HT-29 (cell line): Measurements from ENCODE around the gene DMKN. TPM values are rescaled to one million over a fixed set of nuclear protein-coding genes. Genes with fewer than 3 reads are reported as not detected.
A peak's percentile ranks its signal among the peaks of the same experiment; 100 is the strongest.

Source experiments
- DNase-seq: peaks from one replicate; pipeline ENCODE4 v3.0.0-alpha.2; 2015; ENCODE audit warnings: low spot score
- total RNA-seq: library from RNA; depleted of rRNA; stranded (reverse); fragments of >200 nt; shearing (Covaris generic); gene quantifications from 2 replicates; pipeline ENCODE4 v1.2.3, GENCODE V29; 2014; rRNA removed

DMKN gene, protein sequence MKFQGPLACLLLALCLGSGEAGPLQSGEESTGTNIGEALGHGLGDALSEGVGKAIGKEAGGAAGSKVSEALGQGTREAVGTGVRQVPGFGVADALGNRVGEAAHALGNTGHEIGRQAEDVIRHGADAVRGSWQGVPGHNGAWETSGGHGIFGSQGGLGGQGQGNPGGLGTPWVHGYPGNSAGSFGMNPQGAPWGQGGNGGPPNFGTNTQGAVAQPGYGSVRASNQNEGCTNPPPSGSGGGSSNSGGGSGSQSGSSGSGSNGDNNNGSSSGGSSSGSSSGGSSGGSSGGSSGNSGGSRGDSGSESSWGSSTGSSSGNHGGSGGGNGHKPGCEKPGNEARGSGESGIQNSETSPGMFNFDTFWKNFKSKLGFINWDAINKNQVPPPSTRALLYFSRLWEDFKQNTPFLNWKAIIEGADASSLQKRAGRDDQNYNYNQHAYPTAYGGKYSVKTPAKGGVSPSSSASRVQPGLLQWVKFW
- total RNA-seq: 7.0 and 8.6 TPM in 2 replicates

- no peak for DNase-seq
Observed at GRCh38 chr19:35513628-35514281, at the start of gene DMKN. TSS of gene DMKN (minus strand) at chr19:35513649. CDS start at chr19:35513475, 174 bp downstream.

DNA sequence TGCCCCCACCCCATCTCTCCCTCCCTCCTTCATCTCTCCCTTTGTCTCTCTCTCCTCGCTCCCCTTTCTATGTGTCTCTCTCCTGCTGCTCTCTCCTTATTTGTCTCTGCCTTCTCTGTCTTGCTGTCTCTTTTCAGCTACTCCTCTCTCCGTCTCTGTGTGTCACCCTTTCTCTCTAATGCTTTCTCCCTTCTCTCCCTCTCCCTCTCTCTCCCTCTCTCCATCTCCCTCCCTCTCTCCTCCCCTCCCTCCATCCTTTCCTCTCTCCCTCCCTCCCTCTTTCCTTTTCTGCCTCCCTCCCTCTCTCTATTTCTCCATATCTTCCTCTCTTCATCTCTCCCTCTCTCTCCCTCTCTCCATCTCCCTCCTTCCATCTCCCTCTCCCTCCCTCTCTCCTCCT is 49.3 kb upstream of the DMKN start:
- no peak for DNase-seq

DNA sequence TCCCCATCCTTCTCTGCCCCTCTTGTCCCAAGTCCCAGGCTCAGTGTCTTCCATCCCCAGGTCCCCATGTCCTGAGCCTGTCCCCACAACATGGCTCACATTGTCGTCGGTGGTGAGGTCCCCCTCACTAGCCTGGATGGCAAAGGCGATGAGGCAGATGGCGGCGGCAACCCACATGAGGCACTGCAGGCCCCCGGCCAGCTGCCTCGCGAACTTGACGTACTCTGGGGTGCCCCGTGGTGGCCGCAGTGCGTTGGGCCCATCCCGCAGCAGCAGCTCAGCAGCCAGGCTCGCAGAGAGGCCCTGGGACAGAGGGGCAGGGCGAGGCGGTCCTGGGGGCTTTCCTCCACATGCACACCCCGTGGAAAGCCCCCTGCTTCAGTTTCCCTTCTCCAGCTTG is 48.9 kb upstream of the DMKN start:
- DNase-seq: no peak

DNA sequence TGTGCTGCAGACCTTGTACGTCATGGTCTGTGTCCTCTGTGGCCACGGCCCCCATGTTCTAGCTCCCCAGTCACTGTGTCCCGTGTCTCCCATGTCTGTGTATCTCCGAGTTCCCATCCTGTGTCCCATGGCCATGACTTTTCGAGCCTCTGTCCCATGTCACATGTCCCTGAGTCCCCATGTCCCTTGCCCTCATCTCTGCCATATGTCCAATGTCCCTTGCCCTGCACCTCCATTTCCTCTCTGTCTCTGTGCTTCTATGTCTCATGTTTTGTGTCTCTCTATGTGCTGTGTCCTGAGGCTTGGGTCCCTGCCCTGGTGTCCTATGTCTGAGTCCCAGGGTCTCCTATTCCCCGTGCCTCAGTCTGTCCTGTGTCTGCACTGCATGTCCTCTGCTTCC is 48.0 kb upstream of the DMKN start:
- DNase-seq: no peak

- no peak for DNase-seq
Observed at GRCh38 chr19:35560677-35561076, 47.2 kb upstream of the DMKN start.

DNA sequence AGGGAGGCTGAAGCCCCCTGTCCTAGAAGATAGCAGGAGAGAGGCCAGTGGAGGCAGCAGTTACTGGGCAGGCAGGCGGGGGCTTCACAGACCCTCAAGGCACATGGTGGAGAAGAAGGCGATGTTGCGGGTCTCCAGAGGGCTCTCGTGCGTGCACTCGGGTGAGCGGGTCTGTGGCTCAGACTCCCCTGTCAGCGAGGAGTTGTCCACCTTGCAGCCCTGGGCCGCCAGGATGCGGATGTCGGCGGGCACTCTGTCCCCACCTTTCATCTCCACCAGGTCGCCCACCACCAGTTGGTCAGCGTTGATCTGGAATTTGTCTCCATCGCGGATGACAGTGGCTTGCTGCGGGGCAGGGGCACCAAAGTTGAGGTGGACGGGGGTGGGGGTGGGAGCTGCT is 46.8 kb upstream of the DMKN start:
- DNase-seq: no peak

- DNase-seq: no peak
Observed at GRCh38 chr19:35559781-35560180, 46.3 kb upstream of the DMKN start.

DNA sequence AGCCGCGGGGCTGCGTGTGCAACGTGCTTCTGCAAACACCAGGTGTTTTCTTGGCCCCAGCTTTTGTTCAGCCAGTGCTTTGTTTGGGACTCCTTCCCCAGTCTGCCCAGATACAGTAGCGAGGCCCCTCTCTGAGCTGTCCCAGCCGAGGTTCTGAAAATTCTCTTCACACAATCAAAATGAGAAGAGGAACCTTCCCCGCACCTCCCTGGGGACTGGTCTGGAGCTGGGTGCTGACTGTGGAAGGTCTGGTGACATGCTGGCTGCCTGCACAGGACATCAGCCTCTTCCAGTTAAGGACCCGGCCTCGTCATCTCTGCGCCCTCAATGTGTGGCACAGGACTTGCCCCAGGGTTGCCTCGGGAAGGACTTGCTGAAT is 45.8 kb upstream of the DMKN start:
- DNase-seq: no peak

DNA sequence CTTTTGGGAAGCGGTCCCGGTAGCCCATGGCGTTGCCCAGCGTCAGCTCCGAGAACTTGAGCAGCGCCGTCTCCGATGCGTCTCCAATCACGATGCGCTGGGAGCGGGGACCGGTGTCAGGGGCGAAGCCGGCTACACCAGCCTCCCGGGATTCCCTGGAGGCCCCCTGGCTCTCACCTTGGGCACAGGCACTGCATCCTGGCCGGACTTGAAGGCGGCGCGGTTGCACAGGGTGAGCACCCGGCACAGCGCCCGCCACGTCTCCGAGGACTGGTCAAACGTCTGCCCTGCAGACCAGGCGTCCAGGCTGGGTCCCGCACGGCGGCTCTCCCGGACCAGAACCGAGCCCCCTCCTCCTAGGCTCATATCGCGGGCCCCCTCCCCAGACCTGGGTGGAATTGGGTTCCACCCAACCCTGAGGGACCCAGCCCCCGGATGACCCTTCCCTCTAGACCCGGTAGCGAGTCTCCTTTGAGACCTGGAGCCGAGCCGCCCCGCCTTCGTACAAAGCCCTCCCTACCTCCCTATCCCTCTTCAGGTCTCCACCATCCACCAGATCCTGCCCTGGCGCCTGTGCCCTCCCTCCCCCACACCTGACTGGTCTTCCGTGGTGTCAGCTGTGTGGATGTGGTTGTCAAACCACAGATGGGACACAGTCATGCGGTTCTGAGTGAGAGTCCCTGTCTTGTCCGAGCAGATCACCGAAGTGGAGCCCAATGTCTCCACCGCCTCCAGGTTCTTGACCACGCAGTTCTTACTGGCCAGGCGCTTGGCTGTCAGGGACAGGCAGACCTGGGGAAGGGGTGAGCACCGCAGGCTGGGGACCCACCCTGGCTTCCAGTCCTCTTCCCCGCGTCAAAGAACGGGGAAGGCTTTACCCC is 45.2 kb upstream of the DMKN start:
- DNase-seq: no peak

DNA sequence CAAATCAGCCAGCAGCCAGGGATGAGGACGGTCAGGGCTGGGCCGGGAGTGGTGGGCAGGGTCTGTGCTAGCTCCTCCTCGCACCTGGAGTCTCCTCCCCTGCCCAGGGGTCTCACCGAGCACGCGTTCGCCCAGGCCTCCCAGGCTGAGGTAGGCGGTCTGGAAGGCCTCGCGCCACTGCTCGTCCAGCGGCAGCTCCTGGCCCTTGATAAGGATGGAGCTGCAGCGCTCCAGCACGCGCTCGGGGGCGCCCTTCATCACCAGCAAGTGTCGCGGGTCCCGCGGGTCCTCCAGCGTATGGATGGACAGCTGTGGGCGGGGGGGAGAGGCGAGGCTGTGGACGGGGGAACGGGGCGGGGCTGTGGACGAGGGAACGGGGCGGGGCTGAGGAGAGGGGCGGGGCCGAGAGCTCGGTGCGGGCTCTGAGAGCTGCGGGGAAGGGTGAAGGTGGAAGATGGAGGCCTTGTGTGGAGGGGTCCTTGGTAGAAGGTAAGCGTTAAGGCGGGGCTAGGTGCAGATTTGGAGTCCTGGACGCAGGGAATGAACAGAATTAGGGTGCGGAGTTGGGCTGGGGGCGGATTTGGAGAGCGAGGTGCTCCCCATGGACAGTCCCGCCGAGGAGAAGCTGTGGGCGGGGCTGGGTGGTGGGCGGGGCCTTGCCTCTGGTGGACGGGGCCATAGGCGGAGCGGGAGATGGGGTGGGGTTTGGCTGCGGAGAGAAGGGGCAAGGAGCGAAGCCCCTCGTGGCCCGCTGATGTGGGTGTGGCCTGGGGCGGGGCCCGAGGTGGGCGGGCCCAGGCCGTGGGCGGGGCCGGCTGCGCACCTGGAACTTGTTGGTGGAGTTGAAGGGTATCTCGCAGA is 44.3 kb upstream of the DMKN start:
- DNase-seq: no peak

DNA sequence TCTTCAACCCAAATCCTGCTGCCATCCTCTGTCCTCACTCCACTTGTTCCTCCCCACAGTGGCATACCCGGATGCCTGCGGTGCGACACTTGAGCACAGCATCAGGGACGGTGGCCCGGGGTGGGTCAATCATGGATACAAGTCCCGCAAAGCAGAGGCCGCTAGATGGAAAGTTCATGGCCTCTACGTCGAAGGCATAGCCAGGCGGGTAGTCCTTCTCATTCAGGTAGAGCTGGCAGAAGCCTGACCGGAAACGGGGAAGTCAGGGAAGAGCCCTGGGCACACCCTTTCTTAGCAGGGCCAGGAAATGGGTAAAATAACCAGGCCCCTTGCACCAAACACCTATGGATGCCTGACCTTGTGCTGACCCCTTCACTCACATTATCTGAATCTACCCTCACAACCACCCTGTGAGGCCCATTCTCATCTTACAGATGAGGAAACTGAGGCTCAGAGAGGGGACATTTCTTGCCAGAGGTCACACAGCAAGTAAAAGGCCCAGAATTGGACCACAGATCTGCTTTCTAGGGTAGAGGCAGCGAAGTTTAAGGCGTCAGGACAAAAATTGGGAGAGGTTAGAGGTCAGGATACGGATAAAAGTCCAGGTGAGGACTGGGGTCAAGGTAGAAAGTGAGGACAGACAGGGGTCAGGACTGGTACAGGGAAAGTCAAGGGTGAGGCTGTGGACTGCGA is 43.5 kb upstream of the DMKN start:
- DNase-seq: no peak

GRCh38 chr19:35556025-35556590 is 42.7 kb upstream of the DMKN start:
- DNase-seq: no peak

GRCh38 chr19:35555301-35556005 is 42.0 kb upstream of the DMKN start:
- DNase-seq: peak; percentile 73

DNA sequence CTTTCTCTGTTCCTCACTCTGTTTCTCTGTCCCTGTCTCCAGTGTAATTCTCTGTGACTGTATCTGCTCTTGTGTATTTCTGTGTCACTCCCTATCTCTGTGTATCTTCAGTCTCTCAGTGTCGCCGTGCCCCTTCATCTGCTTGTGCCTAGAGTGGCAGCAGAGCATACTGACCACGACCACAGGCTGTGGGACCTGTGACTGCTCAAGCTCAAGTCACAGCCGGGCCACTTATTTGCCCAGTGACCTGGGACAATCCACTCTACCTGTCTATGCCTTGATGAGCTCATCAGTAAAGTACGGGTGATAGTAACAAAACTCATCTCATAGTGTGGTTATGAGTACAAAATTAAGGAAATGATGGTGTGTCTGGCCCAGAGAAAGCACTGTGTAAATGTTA is 40.6 kb upstream of the DMKN start:
- no peak for DNase-seq

DNA sequence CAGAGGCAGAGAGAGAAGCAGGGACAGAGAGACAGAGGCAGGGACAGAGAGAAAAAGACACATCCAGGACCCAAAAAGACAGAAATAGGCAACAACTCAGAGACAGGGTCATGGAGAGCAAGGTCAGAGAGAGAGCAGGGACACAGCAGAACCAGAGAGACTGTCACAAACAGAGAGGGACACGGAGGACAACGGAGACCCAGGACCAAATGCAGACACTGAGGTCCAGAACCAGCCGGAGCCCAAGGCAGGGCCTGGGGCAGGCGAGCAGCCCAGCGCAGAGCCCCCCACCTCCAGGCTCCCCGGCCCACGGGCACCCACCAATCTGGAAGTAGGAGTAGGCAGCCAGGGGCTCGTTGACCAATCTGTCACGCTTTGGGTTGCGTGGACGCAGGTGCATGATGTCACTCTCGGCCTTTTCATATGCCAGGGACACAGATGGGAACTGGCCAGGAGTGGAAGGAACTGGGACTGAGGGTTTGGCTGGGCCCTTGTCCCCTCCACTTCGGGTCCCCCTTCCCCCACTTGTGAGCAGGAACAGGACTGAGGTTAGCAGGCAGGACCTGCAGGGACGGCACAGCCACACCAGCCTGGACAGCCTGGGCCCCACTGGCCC is 40.0 kb upstream of the DMKN start:
- no peak for DNase-seq

- DNase-seq: no peak
Observed at GRCh38 chr19:35552534-35553384, 39.3 kb upstream of the DMKN start.

- DNase-seq: no peak
Observed at GRCh38 chr19:35551091-35551810, 37.8 kb upstream of the DMKN start.
